Inflammatory macrophage (primary cell): ENCODE data around the gene PON1.

Experiments used
- DNase-seq, 2 donors: peaks; one replicate each; pipeline ENCODE4 v3.0.0-alpha.2; 2020 to 2022
- total RNA-seq, 18 experiments: gene quantifications; one replicate each; lab custom pipeline; 2026; ENCODE audit warnings: mixed read lengths in 6 of 18, inconsistent platforms in 2 of 18; lab: John Stamatoyannopoulos, UW

Gene PON1
- total RNA-seq = 0 to 0.13 (median 0) reads per million in 18 experiments

DNA sequence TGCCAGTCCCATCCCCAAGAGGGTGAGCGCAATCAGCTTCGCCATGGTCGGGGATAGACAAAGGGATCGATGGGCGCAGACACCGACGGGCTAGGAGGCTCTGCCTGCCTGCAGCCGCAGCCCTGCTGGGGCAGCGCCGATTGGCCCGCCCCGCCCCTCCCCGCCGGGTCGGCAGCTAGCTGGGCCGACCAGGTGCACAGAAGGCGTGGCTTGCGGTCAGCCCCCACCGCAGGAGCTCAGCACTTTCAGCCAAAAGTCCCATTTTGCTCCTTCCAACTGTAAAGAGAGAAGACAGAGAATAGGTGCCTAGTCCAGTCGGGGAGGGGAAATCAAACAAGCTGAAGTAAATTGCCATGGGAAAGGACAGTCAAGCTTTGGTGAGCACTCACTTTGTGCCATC is at the start of gene PON1:
Gene PON1 (minus strand): TSS at position 102 of the 400 bp plus-strand sequence. CDS start 57 bp downstream, at position 45.
- no peak for DNase-seq

DNA sequence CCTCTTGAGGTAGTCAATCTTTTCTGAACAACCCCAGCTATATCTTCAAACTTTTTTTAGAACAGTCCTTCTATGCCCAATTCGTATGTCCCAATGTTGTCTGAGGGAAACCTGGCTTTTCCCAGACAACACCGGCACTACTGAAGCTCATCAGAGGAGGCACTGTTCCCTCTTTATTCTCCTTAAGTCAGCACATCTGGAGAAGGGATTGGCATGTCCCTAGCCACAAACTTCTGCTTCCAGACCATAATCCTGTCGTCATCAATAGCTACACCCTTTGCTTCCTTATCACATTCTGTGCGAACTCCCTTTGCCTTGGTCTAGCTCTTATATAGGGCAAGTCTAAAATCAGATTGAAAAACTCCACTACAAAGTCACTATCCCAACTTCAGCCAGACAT is 49.0 kb upstream of the PON1 start:
- DNase-seq = no peak

DNA sequence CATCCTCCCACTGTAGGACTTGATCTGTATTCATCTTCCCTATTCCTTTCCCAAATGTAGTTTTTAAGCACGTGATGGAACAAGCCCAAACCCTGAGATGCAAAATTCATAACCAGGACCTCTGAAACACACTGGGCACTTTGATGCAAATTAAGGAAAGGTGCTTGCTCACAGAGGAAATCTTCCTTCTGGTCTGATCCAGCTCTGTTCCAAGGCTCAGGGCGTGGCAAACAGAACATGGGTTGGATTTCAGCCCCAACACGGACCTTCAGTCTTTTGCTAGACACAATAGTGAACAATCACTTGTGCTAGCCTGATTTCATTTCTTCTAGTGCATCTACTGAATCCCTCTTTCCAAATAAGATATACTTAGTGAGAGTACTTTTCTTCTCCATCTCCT is 43.9 kb upstream of the PON1 start:
- DNase-seq = no peak

DNA sequence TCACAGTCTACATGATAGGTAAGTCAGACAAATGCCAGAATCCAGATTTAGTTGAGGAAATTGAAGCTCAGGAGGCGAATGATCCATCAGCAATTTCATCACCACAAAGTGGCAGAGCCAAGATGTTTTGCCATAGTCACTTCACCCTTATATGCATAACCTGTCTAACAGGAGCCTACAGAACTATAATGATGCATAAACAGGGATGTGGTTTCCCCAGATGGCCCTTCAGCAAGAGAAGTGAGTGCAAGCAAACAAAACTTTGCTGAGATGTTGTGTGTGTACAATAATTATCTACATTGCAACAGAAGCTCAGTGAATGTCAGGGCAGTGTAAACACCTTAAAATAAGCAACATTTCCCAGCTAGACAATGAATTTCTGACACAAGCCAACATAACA is 43.3 kb upstream of the PON1 start:
- DNase-seq = no peak

DNA sequence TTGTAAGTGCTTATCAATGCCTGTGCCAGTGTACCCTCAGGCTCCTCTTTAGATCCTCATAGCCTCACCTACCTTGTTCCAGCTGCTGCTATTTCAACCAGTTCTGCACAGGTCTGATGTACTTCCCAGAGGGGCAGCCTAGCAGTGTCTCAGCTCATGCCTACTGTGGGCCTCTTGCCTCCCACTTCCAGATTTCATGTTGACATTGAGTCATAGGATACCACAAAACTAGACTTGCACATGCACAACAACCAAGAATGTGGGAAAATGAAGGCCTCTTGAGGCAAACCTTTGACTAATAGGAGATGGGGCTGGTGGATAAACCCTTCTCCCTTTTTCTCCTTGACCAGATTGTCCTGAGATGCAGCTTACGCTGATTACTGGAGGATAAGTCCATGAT is 40.8 kb upstream of the PON1 start:
- no peak for DNase-seq

DNA sequence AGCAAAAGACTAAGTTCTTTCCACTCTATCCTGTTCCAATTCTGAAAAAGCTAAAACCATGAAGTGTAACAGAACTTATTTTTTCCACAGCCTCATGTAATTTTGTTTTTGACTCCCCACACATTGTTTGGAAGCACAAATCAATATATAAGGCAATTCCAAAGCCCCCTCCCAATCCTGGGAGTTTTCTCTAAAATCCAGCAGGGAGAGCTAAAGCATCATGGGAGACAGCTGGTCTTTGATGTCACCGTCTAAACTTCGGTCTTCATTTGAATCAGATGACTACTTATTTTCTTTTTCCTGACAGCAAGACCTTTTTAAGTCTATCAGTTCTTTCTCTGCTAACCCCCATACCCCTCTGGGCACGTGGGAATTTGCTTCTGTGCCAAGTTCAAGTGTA is 33.3 kb upstream of the PON1 start:
- no peak for DNase-seq

DNA sequence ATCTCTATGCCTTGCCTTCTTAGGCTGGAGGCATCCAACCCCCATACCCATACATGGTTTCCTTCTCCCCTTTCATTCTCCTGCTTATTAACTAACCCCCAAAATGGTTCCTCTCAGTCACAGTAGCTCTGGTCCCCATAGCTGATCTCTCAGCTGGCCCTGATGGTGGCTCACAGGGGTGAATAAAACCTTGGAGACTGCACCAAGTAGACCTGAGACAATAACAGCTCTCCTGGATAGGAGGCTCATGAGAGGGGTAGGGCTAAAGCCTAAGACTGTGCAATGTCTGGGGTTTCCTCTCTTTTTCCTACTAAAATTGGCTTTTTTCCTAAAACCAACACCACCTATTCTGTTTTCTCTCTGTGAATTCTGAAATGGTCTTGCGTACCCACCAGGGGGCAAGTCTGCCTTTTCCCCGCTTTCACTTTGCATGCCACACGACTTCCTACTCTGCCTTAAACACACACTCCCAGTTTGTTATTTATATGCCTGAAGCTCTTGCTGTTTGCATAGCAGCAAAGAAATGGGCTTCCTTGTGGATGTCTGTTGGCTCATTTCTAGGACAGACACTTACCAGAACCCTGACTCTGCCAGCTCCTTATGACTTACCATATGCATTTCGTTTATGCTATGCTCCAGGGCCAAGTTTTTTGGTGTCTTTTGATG is 18.4 kb upstream of the PON1 start:
- DNase-seq = no peak

DNA sequence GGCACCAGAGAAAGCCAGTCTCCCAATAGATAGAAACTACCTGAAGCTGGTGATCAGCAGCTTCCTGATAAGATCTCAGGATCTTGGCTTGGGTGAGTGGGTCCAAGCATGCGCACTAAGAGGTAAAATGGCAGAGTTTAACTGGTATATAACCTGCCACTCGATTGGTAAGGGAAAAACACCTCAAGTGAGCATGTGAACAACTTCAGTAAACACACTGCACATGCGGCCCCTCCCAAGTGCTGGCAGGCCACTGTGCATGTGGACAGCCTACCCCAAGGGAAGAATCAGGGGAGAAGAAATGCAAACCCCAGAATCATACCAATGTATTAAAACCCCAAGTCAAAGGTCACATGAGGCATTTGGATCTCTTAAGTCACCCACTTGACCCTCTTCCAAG is 17.7 kb upstream of the PON1 start:
- no peak for DNase-seq

DNA sequence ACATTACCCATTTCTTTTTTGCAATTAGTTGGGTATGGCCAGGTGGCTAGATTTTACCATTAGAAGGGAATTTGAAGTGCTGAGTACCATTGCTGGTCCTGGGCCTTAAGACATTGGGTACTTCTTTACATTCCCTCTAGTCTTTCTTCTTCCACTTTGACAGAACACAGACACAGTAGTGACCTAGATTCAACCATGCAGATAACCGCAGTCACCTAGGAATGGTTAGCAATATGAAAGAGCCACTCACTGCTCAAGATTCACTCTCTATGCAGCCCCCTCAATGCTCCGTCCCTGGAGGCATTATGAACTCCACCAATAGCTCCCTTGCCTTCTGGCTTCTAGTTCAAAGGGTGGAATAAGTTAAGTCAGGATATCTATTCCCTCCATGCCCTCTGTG is 16.2 kb upstream of the PON1 start:
- DNase-seq = no peak

DNA sequence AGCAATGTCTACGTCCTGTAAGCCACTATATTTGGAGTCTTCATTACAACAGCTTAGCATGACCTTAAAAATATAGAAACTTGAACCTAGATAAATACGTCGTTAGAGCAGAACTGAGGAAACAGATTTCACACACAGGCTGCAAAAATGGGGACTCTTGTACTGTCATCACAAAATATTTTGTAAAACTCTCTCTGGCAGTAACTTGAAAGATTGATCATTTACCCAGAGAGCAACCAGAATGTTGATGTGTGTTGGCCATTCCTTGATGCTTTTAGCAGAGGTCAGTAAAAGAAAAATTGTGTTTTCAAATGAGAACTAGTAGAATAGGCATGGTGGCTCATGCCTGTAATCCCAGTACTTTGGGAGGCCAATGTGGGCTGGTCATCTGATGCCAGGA is 14.5 kb upstream of the PON1 start:
- no peak for DNase-seq

DNA sequence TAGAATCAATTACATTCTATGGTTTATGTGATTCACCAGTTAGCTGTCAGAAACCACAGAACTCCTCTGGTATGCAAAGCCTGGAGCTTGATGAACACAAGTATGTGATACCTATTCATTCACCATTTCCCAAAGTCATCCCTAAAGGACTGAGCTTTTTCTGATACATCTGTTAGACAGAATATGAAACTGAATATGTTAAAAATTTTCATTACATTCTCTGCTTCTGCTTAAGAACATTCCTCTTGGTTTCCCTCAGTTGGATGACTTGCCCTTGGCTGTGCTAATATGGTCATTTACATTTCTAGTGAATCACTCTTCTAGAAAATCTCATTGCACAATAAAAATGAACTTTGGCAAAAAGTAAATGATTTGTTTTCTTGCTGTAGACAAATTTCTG is 10.8 kb upstream of the PON1 start:
- DNase-seq = no peak

DNA sequence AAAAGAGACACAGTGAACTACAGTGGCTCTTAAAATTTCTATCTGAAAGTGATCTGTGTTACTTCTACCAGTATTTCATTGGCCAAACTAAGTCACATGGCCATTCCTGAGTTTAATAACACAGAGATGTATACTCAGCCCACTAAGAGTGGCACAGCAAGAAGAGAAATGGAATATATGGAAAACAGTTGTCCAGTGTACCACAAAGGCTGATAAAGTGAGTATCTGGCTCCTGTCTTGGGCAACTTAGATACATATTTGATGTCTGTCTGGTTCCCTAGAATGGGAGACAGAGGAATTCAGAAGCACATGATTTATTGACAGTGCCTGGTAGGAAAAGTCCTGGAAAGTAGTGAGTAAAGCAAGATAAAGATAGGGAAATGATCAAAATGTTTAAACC is 10.1 kb upstream of the PON1 start:
- DNase-seq = no peak

DNA sequence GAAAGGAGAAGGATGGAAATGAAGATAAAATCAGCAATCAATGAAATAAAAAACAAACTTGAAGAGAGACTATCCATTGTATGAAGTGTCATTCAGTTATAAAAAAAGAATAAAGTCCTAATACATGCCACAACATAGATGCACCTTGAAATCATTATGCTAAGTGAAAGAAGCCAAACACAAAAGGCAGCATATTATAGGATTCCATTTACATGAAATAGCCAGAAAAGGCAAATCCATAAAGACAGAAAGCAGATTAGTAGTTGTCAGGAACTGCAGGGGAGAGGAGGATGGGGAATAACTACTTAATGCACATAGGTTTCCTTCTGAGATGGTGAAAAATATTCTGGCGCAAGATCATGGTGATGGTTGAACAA is 6.6 kb upstream of the PON1 start:
- DNase-seq = no peak

DNA sequence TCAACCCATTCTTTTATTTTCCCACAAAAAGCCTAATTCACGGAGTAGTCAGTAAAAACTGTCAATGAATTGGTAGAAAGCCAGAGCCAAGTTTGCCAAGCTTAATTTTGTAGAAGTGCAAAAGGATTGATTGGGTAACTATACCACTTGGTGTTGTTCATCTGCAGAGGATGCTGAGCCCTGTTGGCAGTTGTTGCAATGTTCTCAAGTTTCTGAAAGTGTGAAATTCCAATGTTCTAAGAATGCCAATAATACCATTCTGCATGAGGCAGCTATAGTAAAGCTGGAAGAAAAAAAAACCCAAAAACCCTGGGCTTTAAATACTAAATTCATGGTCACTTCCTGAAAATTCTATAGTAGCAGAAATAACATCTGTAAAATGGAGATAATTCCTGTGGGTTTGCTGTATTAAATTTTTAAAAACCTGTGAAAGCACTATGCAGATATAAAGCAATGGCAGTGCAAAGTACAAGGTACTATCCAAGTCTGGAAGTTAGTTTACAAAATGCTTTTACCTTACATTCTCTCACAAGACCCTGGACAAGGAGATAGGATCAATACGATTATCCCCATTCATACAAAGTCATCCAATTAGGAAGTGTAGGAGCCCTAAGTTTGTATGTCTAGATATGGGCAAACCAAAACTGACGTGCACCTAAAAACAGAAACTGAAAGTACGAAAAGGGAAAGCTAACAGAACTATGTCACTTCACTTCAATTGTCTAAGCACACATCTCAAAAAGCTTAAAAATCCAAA is 6.0 kb upstream of the PON1 start:
- DNase-seq = no peak

DNA sequence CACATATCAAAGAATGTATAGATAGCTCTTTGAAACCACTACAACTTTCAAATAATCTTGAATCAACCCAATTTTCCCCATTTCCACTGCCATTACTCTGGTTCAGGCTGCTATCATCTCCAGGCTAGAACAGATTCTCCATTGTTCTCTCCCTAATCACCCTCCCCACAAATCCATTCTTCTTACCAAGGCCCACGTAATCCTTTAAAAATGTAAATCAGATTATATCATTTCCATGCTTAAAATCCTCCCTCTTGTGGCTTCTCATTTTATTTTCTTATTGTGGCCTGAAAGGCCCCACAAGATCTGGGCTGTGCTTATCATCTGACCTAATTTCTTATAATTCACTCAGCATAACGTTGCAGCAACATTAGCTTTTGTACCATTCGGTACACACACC is 3.0 kb upstream of the PON1 start:
- DNase-seq = no peak

DNA sequence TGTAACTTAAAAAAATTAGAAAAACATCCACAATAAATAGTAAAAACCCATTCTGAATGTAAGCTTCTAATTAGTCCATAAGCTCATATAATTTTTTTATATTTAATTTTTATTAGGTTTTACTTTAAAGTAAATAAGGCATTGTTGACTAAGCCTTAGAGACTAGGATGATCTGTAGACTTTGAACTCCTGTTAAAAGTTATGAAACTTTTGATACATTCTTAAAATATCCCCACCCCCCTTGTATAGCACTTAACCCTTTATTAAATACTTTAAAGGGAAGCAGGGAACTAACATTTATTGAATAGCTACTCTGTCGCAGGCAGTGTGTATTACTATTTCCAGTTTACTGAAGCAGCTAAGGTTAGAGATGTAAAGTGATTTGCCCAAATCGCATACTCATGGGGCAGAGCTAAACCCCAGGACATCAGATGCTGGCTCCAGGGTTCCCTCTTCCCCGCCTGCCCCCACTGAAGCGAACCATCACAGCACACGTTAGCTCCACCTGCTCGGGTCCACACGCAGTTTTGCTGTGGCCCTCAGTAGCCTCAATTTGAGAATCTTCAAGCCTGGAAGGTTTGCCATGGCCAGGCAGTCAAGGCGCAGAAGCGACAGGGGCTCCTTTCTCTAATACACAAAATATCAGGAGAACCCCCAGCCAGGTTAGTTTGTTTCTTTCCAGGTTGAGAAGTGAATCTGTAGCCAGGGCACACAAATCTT is 762 bp downstream of the PON1 start:
- no peak for DNase-seq

DNA sequence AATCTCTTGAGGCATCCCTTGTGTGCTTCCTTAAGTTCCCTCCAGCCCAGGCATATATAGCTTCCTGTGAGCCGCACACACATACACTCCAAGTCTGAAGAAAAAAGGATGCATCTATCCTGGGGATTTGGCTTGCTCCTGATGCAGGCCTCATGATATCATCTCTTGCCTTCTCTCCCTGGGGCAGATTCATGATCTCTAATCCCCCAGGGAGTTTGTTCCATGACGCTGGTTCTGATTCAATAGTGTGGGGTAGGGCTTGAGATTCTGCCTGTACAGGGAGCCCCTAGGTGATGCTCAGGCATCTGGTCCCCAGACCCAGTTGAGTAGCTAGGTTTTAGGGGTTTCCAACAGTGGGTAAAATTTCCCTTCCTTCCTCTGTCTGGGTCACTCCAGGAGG is 1.5 kb downstream of the PON1 start:
- DNase-seq = no peak

DNA sequence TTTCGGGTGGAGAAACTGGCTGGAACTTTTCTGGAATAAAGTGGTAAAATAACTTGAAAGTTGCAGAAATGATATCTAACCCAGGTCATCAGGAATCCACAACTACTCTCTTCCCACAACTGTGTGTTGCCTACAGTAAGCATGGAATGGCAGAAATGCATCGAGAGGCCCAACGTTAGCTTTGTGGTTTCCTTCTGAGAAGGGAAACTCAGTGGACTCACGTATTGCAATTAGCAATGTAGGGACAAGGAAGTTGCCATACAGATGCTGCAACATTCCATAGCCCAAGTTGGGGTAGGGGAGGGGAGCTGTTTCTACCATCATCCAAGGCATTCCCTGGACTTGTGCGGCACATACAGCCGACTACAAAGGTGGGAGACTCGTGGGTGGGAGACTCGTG is 1.9 kb downstream of the PON1 start:
- DNase-seq = no peak

DNA sequence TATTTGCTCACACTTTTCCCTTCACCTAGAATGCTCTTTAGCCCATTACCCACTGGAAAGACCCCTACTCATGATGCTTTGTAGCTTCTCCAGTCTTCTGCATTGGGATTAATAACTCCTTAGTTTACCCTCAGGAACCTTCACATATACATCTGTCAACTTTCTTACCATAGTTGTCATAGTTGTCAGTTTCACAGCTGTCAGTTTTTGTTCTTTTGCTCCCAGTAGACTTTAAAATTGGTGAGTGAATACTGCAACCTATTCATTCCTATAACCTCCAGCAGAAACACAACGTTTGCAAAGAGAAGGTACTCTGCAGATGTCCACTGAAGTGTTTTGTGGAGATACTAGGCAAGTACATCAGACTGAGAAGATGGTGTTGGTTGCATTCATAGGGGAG is 2.6 kb downstream of the PON1 start:
- DNase-seq = no peak

DNA sequence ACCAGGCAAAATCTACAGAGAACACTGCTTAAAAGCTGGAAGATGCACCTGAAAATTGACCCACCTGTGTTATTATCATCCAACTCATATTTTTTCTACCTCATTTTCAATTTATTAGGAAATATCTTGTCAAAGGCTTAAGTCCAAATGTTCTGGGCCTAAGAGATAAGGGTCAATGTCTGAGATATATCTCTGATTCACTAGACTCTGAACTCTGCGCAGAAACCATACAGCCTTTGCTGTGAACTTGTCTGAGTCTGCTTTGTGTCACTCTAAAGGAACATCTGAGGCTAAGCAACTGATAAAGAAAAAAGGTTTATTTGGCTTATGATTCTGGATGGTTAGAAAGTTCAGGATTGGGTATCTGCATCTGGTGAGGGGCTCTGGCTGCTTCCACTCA is 3.7 kb downstream of the PON1 start:
- no peak for DNase-seq

DNA sequence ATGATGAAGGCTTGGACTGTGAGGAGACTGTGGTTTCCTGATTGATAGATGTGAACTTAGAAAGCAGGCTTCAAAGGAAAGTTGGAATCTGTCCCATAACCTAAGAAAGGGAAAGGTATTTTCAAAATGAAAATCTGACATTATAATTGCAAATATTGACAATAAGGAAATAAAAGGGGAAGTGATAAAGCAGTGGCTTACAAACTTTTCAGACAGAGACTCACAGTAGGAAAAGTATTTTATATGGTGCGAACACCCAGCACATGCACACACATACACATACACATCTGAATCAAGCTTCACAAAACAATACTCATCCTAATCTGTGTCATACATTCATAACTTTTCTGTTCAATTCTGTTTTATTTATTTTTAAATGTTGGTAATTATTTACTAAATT is 4.8 kb downstream of the PON1 start:
- DNase-seq = no peak

DNA sequence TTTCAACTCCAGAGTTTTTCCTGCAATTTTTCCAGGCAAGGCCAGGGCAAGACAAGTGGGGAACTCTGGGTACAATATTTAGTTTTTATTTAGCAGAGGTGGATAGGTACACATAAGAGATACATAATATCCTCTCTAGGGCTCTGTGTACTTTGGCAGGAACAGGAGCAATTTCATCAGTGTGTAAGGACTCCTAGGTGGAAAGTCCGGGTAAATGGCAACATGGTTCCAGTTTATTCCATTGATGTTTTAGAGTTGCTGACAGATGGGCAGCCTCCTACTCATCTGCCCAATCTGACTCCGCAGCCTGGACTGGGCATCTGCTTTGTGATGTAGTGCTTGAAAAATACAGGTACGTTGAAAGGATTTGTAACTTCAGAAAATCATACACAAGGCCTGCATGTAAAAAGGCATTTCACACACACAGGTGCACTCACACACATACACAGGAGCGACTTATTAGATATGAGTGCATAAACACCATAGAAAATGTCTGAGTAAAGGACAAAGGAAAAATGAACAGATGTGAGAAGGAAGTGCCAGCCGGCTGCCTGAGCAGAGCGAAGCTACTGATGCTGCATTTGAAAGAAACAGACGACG is 5.7 kb downstream of the PON1 start:
- DNase-seq = no peak

DNA sequence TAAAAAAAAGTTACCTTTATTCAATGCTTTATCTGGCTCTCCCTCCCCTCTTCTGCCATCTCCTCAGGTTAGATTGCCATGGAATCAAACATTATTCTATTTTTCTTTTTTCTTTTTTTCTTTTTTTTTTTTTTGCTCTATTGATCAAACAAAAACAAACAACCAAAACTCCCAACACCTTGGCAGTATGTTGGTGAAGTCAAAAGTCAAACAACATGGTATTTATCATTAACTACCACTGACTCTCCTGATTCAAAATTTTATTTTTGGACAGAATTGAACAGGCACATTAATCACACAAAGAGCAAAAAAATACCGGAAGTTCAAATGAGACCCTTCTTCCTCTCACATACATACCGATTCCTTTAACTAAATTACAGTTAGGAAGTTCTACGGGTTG is 6.4 kb downstream of the PON1 start:
- DNase-seq = no peak

DNA sequence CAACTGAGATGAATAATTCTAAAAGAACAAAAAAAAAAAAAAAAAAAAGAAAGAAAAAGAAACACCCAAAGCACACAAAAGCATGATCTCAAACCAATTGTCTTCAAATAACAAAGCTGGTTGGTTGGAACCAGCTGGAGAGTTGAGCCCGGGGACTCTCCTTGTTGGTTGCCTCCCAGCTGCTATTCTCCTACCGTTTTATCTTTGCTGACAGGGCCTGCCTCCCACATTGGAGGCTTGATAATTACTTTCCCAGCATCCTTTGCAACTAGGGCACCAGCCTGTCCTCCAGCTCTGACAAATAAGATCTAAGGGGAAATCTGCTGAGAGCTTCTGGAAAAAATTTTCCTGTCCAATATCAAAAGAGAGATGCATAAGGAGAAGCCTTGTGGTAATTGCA is 6.8 kb downstream of the PON1 start:
- DNase-seq = no peak
